ENCODE data around the gene KCTD17. TPM values are rescaled to one million over a fixed set of nuclear protein-coding genes. Genes with fewer than 3 reads are reported as not detected.

KCTD17 gene
- total RNA-seq, 1 experiment from 2014 or later, result 32.7 TPM

GRCh38 chr22:37002633-37003032, 48.9 kb upstream of the KCTD17 start:
- peaks cover 3% of the 10 kb centered on the region; the same call in 1 of the 2 replicates for H3K27me3 ChIP-seq (ENCODE audit: control insufficient read depth, insufficient read depth, low read length)
- H3K36me3 ChIP-seq (ENCODE audit: control insufficient read depth, insufficient read depth, low read length), result no peaks in the 10 kb centered on the region
- BruUV-seq (replicated peaks), result no TSS peak
- H3K4me3 ChIP-seq (ENCODE audit: low read depth in 2 of 2, low read length in 2 of 2), result no peak overlapping the region
- CTCF ChIA-PET, result no interaction called here
- ATAC-seq (no peak), DNase-seq (ENCODE audit: low read depth, low spot score) (no peak)
- intact Hi-C loops (cut with micrococcal nuclease; ENCODE audit: unreplicated experiment) (no loop called here), in situ Hi-C loops (cut with HindIII; ENCODE audit: low pct_unique_long_range_greater_than_20kb, low sequenced_read_pairs) (no loop called here)
- H3K4me1 ChIP-seq (ENCODE audit: control insufficient read depth, insufficient read depth, low read length), result no peaks in the 10 kb centered on the region
- POLR2A ChIA-PET, result no interaction called here
- H3K27ac ChIP-seq (ENCODE audit: low read length), result no peak overlapping the region
- no peak for TF ChIP-seq CTCF (IDR thresholded peaks at IDR 0.05)
- no peak for TF ChIP-seq POLR2AphosphoS5 (IDR thresholded peaks at IDR 0.05; ENCODE audit: low read depth, low read length)
- TF ChIP-seq SIN3A (IDR thresholded peaks at IDR 0.05; ENCODE audit: borderline replicate concordance, insufficient read depth, low read depth, low read length), result no peak
- no peak for TF ChIP-seq REST (IDR thresholded peaks at IDR 0.05; ENCODE audit: insufficient read depth in 1 of 2, low read depth in 2 of 2, low read length in 1 of 2)
- no peak for TF ChIP-seq TCF7L2 (IDR thresholded peaks at IDR 0.05; ENCODE audit: low read depth, low read length)
- no peaks in the 10 kb centered on the region for H3K9me3 ChIP-seq (ENCODE audit: control insufficient read depth, insufficient read depth, low read depth, low read length)

- in situ Hi-C loops (cut with HindIII; ENCODE audit: low pct_unique_long_range_greater_than_20kb, low sequenced_read_pairs), result no loop called here
- no peak overlapping the region for H3K27ac ChIP-seq (ENCODE audit: low read length)
- POLR2A ChIA-PET, result no interaction called here
- H3K36me3 ChIP-seq (ENCODE audit: control insufficient read depth, insufficient read depth, low read length), result no peaks in the 10 kb centered on the region
- peaks cover 4% of the 10 kb centered on the region for H3K4me1 ChIP-seq (ENCODE audit: control insufficient read depth, insufficient read depth, low read length)
- CTCF ChIA-PET, result no interaction called here
- DNase-seq (ENCODE audit: low read depth, low spot score) (no peak), ATAC-seq (no peak)
- no peaks in the 10 kb centered on the region for H3K9me3 ChIP-seq (ENCODE audit: control insufficient read depth, insufficient read depth, low read depth, low read length)
- no peak overlapping the region for H3K4me3 ChIP-seq (ENCODE audit: low read depth in 2 of 2, low read length in 2 of 2)
- H3K27me3 ChIP-seq (ENCODE audit: control insufficient read depth, insufficient read depth, low read length), result peaks cover 3% of the 10 kb centered on the region; the same call in 1 of the 2 replicates
- no peak for TF ChIP-seq POLR2AphosphoS5 (IDR thresholded peaks at IDR 0.05; ENCODE audit: low read depth, low read length)
- BruUV-seq (replicated peaks), result no TSS peak
- intact Hi-C loops (cut with micrococcal nuclease; ENCODE audit: unreplicated experiment), result no loop called here
These were observed 43.9 kb upstream of the KCTD17 start for GRCh38 chr22:37007651-37008050.

GRCh38 chr22:37008365-37008764, 43.2 kb upstream of the KCTD17 start:
- Histone ChIP-seq H3K27ac (ENCODE audit: low read length) (no peak overlapping the region), H3K4me1 (ENCODE audit: control insufficient read depth, insufficient read depth, low read length) (peaks cover 4% of the 10 kb centered on the region), H3K27me3 (ENCODE audit: control insufficient read depth, insufficient read depth, low read length) (peaks cover 3% of the 10 kb centered on the region; the same call in 1 of the 2 replicates), H3K4me3 (ENCODE audit: low read depth in 2 of 2, low read length in 2 of 2) (no peak overlapping the region), H3K9me3 (ENCODE audit: control insufficient read depth, insufficient read depth, low read depth, low read length) (no peaks in the 10 kb centered on the region), H3K36me3 (ENCODE audit: control insufficient read depth, insufficient read depth, low read length) (no peaks in the 10 kb centered on the region)
- no peak for ATAC-seq
- ChIA-PET CTCF (no interaction called here), POLR2A (no interaction called here)
- TF ChIP-seq POLR2AphosphoS5 (IDR thresholded peaks at IDR 0.05; ENCODE audit: low read depth, low read length), result no peak
- TF ChIP-seq TCF7L2 (IDR thresholded peaks at IDR 0.05; ENCODE audit: low read depth, low read length), result no peak
- no peak for TF ChIP-seq REST (IDR thresholded peaks at IDR 0.05; ENCODE audit: insufficient read depth in 1 of 2, low read depth in 2 of 2, low read length in 1 of 2)
- TF ChIP-seq CTCF (IDR thresholded peaks at IDR 0.05), result no peak
- no peak for TF ChIP-seq SIN3A (IDR thresholded peaks at IDR 0.05; ENCODE audit: borderline replicate concordance, insufficient read depth, low read depth, low read length)
- BruUV-seq (replicated peaks), result no TSS peak
- in situ Hi-C loops (cut with HindIII; ENCODE audit: low pct_unique_long_range_greater_than_20kb, low sequenced_read_pairs) (no loop called here), intact Hi-C loops (cut with micrococcal nuclease; ENCODE audit: unreplicated experiment) (no loop called here)
- no peak for DNase-seq (ENCODE audit: low read depth, low spot score)

Measured in Panc1 (cell line).